ENCODE measurements around the gene PODN. TPM values are rescaled to one million over a fixed set of nuclear protein-coding genes. Genes with fewer than 3 reads are reported as not detected.

PODN gene
- total and polyA plus RNA-seq, 4 donors, result 1.6 to 10.7 (median 6.5) TPM

- DNase-seq (ENCODE audit: low read depth in 4 of 6, low spot score in 6 of 6), result no peak
- H3K4me1 ChIP-seq (ENCODE audit: control insufficient read depth, insufficient read depth, low read length), result peaks cover 3% of the 10 kb centered on the region
- H3K27me3 ChIP-seq (ENCODE audit: control insufficient read depth, insufficient read depth, low read length), result no peaks in the 10 kb centered on the region
- no peaks in the 10 kb centered on the region for H3K9me3 ChIP-seq (ENCODE audit: control insufficient read depth, insufficient read depth, low read length)
- H3K4me3 ChIP-seq (ENCODE audit: low read depth, low read length), result no peak overlapping the region
- WGBS (ENCODE audit: insufficient coverage), result 91% methylated on average over 3 of the region's 4 CpGs
- peaks cover 7% of the 10 kb centered on the region for H3K36me3 ChIP-seq (ENCODE audit: control insufficient read depth, insufficient read depth, low read length)
- no peak overlapping the region for H3K27ac ChIP-seq (ENCODE audit: low read depth, low read length)
Observed at GRCh38 chr1:53079251-53079650, 17.2 kb downstream of the PODN start.

- Histone ChIP-seq H3K4me1 (ENCODE audit: control insufficient read depth, insufficient read depth, low read length) (no peaks in the 10 kb centered on the region), H3K27me3 (ENCODE audit: control insufficient read depth, insufficient read depth, low read length) (no peaks in the 10 kb centered on the region), H3K4me3 (ENCODE audit: low read depth, low read length) (no peak overlapping the region), H3K36me3 (ENCODE audit: control insufficient read depth, insufficient read depth, low read length) (peaks cover 7% of the 10 kb centered on the region), H3K9me3 (ENCODE audit: control insufficient read depth, insufficient read depth, low read length) (no peaks in the 10 kb centered on the region), H3K27ac (ENCODE audit: low read depth, low read length) (no peak overlapping the region)
- WGBS (ENCODE audit: insufficient coverage), result 70% methylated on average over 2 of the region's 3 CpGs
- no peak for DNase-seq (ENCODE audit: low read depth in 4 of 6, low spot score in 6 of 6)
Observed at GRCh38 chr1:53080041-53080440, 18.0 kb downstream of the PODN start.

- Histone ChIP-seq H3K27me3 (ENCODE audit: control insufficient read depth, insufficient read depth, low read length) (no peaks in the 10 kb centered on the region), H3K27ac (ENCODE audit: low read depth, low read length) (no peak overlapping the region)
- WGBS (ENCODE audit: insufficient coverage), result 85% methylated on average over 15 of the region's 15 CpGs
Observed at GRCh38 chr1:53080769-53081168, 18.8 kb downstream of the PODN start.

GRCh38 chr1:53081384-53082066 lies 19.5 kb downstream of the PODN start:
- DNase-seq (ENCODE audit: low read depth in 4 of 6, low spot score in 6 of 6), result no peak
- Histone ChIP-seq H3K4me3 (ENCODE audit: low read depth, low read length) (no peak overlapping the region), H3K4me1 (ENCODE audit: control insufficient read depth, insufficient read depth, low read length) (peaks cover 4% of the 10 kb centered on the region), H3K9me3 (ENCODE audit: control insufficient read depth, insufficient read depth, low read length) (no peaks in the 10 kb centered on the region), H3K27ac (ENCODE audit: low read depth, low read length) (no peak overlapping the region), H3K36me3 (ENCODE audit: control insufficient read depth, insufficient read depth, low read length) (peaks cover 9% of the 10 kb centered on the region), H3K27me3 (ENCODE audit: control insufficient read depth, insufficient read depth, low read length) (no peaks in the 10 kb centered on the region)
- WGBS (ENCODE audit: insufficient coverage), result 62% methylated on average over 13 of the region's 14 CpGs

More at GRCh38 chr1:53080769-53081168, 18.8 kb downstream of the PODN start:
- no peak for DNase-seq (ENCODE audit: low read depth in 4 of 6, low spot score in 6 of 6)
- H3K4me3 ChIP-seq (ENCODE audit: low read depth, low read length), result no peak overlapping the region
- H3K4me1 ChIP-seq (ENCODE audit: control insufficient read depth, insufficient read depth, low read length), result no peaks in the 10 kb centered on the region
- peaks cover 9% of the 10 kb centered on the region for H3K36me3 ChIP-seq (ENCODE audit: control insufficient read depth, insufficient read depth, low read length)
- H3K9me3 ChIP-seq (ENCODE audit: control insufficient read depth, insufficient read depth, low read length), result no peaks in the 10 kb centered on the region

DNA sequence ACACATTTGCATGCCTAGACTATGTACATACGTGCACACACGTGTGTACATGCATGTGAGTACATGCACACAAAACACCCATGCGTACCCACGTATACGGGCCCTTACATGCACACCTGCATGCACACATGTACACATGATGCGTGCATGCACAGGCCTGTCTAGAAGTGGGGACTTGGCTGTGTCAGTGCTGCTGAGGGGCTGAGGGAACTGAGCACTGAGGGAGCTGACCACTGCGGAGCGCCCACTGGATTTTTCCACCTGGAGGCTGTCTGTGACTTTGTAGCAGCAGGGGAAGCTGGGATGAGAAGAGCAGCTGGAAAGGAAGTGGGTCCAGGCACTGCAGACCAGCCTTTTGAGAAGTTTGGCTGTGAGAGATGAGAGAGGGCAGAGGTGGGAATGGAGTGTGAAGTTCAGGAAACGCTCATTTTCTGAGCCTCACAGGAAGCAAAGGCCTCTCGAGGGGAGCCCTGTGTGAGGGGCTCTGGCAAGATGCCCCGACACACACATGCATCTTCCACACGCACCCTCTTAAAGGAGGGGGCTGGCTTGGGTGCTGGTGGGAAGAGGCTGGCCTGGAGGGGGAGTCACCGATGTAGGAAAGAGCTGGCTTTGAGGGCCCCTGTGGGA lies 20.9 kb downstream of the PODN start:
- Histone ChIP-seq H3K4me1 (ENCODE audit: control insufficient read depth, insufficient read depth, low read length) (peaks cover 4% of the 10 kb centered on the region), H3K9me3 (ENCODE audit: control insufficient read depth, insufficient read depth, low read length) (no peaks in the 10 kb centered on the region), H3K27ac (ENCODE audit: low read depth, low read length) (no peak overlapping the region), H3K27me3 (ENCODE audit: control insufficient read depth, insufficient read depth, low read length) (no peaks in the 10 kb centered on the region), H3K36me3 (ENCODE audit: control insufficient read depth, insufficient read depth, low read length) (peaks cover 9% of the 10 kb centered on the region), H3K4me3 (ENCODE audit: low read depth, low read length) (no peak overlapping the region)
- no peak for DNase-seq (ENCODE audit: low read depth in 4 of 6, low spot score in 6 of 6)
- 91% methylated on average over 10 of the region's 13 CpGs for WGBS (ENCODE audit: insufficient coverage)

DNA sequence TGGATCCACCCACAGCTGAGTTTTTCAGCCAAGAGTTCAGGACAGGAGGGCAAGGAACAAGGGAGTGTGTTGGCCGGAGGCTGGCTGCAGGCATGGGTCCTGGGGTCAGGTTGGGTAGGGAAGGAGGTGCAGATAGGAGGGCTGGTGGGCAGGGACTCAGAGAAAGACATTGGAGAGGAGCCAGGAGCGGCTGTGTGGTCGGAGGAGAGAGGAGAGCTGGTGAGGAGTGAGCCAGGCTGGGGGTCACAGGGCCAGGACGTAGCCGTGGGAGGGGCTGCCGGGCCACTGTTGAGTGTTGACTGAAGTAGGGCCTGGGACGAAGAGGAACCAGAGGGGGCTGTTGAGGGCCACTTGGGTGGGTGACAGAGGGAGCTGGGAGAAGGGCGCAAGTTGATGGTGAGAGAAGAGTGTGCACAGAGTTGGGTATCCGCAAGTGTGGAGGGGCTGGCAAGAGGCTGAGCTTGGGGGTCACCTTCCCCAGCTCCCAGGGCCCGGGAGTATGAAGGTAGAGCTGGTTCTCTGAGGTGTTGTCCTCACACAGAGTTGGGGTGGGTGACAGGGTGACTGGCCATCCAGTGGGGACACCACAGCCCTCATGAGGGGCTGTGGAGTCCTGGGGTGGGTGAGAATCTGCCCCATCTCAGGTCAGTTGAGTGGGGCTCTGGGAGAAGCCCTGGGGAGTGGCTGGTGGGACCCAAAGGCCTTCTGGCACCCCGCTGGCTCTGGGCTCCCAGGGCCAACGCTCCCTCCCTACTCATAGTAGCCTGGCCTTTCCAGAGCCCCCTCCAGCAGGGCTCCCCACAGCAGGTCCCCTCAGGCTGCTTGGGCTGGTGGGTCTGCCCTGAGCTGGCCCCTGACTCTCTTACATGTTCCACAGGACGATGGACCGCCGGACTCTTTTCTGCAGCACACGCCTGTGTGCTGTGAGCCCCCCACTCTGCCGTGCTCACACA lies 21.9 kb downstream of the PODN start:
- H3K4me3 ChIP-seq (ENCODE audit: low read depth, low read length), result no peak overlapping the region
- no peaks in the 10 kb centered on the region for H3K27me3 ChIP-seq (ENCODE audit: control insufficient read depth, insufficient read depth, low read length)
- DNase-seq (ENCODE audit: low read depth in 4 of 6, low spot score in 6 of 6), result no peak
- peaks cover 2% of the 10 kb centered on the region for H3K36me3 ChIP-seq (ENCODE audit: control insufficient read depth, insufficient read depth, low read length)
- H3K27ac ChIP-seq (ENCODE audit: low read depth, low read length), result no peak overlapping the region
- WGBS (ENCODE audit: insufficient coverage), result 78% methylated on average over 16 of the region's 17 CpGs
- H3K4me1 ChIP-seq (ENCODE audit: control insufficient read depth, insufficient read depth, low read length), result peaks cover 4% of the 10 kb centered on the region
- no peaks in the 10 kb centered on the region for H3K9me3 ChIP-seq (ENCODE audit: control insufficient read depth, insufficient read depth, low read length)

- Histone ChIP-seq H3K9me3 (ENCODE audit: control insufficient read depth, insufficient read depth, low read length) (no peaks in the 10 kb centered on the region), H3K36me3 (ENCODE audit: control insufficient read depth, insufficient read depth, low read length) (peaks cover 2% of the 10 kb centered on the region), H3K27me3 (ENCODE audit: control insufficient read depth, insufficient read depth, low read length) (no peaks in the 10 kb centered on the region), H3K4me1 (ENCODE audit: control insufficient read depth, insufficient read depth, low read length) (peaks cover 7% of the 10 kb centered on the region), H3K4me3 (ENCODE audit: low read depth, low read length) (no peak overlapping the region), H3K27ac (ENCODE audit: low read depth, low read length) (no peak overlapping the region)
- WGBS (ENCODE audit: insufficient coverage), result 92% methylated on average over 8 of the region's 8 CpGs
- no peak for DNase-seq (ENCODE audit: low read depth in 4 of 6, low spot score in 6 of 6)
Observed at GRCh38 chr1:53084589-53084971, 22.6 kb downstream of the PODN start.

DNA sequence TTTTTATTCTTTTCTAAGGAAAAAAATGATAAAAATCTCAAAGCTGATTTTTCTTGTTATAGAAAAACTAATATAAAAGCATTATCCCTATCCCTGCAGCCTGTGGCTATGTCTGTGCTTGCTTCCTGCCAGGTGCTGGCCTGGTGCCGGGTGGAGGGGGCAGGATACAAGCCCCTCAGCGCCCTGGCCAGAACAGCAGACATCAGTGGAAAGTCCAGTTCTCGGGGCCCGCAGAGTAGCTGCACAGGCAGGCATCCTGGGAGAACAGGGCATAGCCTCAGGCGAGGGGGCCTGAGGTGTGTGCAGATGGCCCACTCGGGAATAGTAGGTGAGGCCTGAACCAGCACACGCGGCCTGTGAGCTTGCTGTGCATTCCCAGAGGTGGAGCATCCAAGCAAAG lies 23.4 kb downstream of the PODN start:
- DNase-seq (ENCODE audit: low read depth in 4 of 6, low spot score in 6 of 6), result no peak
- Histone ChIP-seq H3K9me3 (ENCODE audit: control insufficient read depth, insufficient read depth, low read length) (no peaks in the 10 kb centered on the region), H3K36me3 (ENCODE audit: control insufficient read depth, insufficient read depth, low read length) (peaks cover 2% of the 10 kb centered on the region), H3K27me3 (ENCODE audit: control insufficient read depth, insufficient read depth, low read length) (no peaks in the 10 kb centered on the region), H3K4me1 (ENCODE audit: control insufficient read depth, insufficient read depth, low read length) (peaks cover 7% of the 10 kb centered on the region), H3K4me3 (ENCODE audit: low read depth, low read length) (no peak overlapping the region), H3K27ac (ENCODE audit: low read depth, low read length) (no peak overlapping the region)
- 83% methylated on average over 8 of the region's 8 CpGs for WGBS (ENCODE audit: insufficient coverage)

GRCh38 chr1:53086491-53087070 lies 24.6 kb downstream of the PODN start:
- Histone ChIP-seq H3K4me1 (ENCODE audit: control insufficient read depth, insufficient read depth, low read length) (peaks cover 7% of the 10 kb centered on the region), H3K27ac (ENCODE audit: low read depth, low read length) (no peak overlapping the region), H3K36me3 (ENCODE audit: control insufficient read depth, insufficient read depth, low read length) (peaks cover 2% of the 10 kb centered on the region), H3K9me3 (ENCODE audit: control insufficient read depth, insufficient read depth, low read length) (no peaks in the 10 kb centered on the region), H3K4me3 (ENCODE audit: low read depth, low read length) (no peak overlapping the region), H3K27me3 (ENCODE audit: control insufficient read depth, insufficient read depth, low read length) (no peaks in the 10 kb centered on the region)
- 66% methylated on average over 4 of the region's 4 CpGs for WGBS (ENCODE audit: insufficient coverage)
- DNase-seq (ENCODE audit: low read depth in 4 of 6, low spot score in 6 of 6), result peak in 1 of 6 donors; percentile 8
